IPS-20b (cell line): Measurements from ENCODE around the gene SUMF1.

Experiments used
- H3K27ac ChIP-seq: one replicate; pipeline ENCODE4 v1.5.1; 2013; ENCODE audit warnings: low read length
- H3K27me3 ChIP-seq: 2 replicates; pipeline ENCODE4 v1.6.1; 2013; ENCODE audit warnings: mild to moderate bottlenecking, low read length, inconsistent platforms; ENCODE audit not compliant: insufficient read depth
- H3K36me3 ChIP-seq: 2 replicates; pipeline ENCODE4 v1.6.1; 2013; ENCODE audit warnings: low read depth, mild to moderate bottlenecking, inconsistent platforms, low read length, moderate library complexity; ENCODE audit not compliant: insufficient read depth
- H3K4me1 ChIP-seq: 2 replicates; pipeline ENCODE4 v1.6.1; 2013; ENCODE audit warnings: mild to moderate bottlenecking, control low read depth, inconsistent platforms, low read length, moderate library complexity; ENCODE audit not compliant: insufficient read depth
- H3K4me3 ChIP-seq: 2 replicates; pipeline ENCODE4 v1.5.1; 2013; ENCODE audit warnings: mild to moderate bottlenecking, low read length, inconsistent platforms
- H3K9ac ChIP-seq: 2 replicates; pipeline ENCODE4 v1.6.1; 2013; ENCODE audit warnings: low read depth, mild to moderate bottlenecking, inconsistent platforms, low read length, moderate library complexity
- H3K9me3 ChIP-seq: 2 replicates; pipeline ENCODE4 v1.6.1; 2013; ENCODE audit warnings: mild to moderate bottlenecking, low read depth, low read length, inconsistent platforms; ENCODE audit not compliant: insufficient read depth

Gene SUMF1

DNA sequence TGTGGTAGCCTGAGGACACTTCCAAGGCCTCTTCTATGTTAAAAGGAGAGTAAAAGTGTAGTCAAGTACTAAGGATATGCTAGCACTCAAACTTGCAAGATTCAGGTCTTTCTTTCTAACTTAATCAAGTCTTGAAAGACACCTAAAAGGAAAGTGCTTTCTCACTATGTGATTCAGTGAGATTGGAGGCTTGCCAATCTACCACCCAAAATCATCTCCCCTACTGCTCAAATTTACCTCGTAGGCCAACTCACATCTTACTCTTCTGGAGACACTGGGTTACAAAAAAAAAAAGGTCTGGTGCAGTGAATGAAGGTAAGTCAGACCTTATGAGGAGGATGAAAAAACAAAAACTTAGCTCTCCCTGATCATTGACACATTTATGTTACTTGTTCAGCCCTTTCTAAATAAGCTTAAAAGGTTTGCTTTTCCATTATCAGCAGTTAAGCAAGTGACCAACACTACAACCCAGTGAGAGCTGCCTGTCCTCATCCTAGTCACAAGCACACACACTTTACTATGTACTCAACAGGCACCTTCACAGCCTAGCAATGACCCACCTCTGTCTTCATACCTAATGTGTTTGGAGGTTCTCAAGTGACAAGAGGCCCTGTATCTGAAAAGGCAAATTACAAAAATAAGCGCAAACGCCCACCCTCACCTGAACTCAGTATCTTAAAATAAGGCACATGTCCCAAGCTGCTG lies 19.6 kb downstream of the SUMF1 start:
- no peaks in the 10 kb centered on the region for H3K9me3 ChIP-seq
- peak overlapping the region; percentile 3; the same call in 1 of the 2 replicates for H3K9ac ChIP-seq
- no peaks in the 10 kb centered on the region; the same call in 1 of the 2 replicates for H3K36me3 ChIP-seq
- no peak overlapping the region for H3K27ac ChIP-seq
- H3K4me3 ChIP-seq: no peak overlapping the region
- no peaks in the 10 kb centered on the region for H3K27me3 ChIP-seq
- peaks cover 12% of the 10 kb centered on the region for H3K4me1 ChIP-seq

- H3K4me1 ChIP-seq: no peaks in the 10 kb centered on the region
- H3K9ac ChIP-seq: no peak overlapping the region
- no peak overlapping the region for H3K27ac ChIP-seq
- no peaks in the 10 kb centered on the region; the same call in 1 of the 2 replicates for H3K36me3 ChIP-seq
- no peak overlapping the region for H3K4me3 ChIP-seq
- no peaks in the 10 kb centered on the region for H3K27me3 ChIP-seq
- H3K9me3 ChIP-seq: no peaks in the 10 kb centered on the region
Measured at GRCh38 chr3:4440951-4441350, 26.1 kb downstream of the SUMF1 start.

DNA sequence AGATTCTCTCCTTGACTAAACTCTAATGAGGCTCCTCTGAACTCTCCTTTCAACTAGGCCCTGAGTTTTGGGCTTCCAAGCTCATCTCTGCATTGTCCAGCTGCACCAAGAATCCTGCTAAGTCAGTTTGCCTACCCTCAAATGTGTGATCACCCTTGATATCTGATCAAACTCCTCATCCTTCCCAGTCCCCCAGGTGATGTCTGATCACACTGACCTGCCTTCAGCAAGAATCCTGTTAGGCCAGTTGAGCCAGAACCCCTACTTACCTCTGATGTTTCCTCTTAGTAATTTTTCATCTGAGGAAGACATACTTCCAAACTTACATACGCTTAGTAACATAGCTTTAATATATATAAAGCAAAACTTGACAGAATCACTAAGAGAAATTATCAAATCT lies 28.8 kb downstream of the SUMF1 start:
- no peak overlapping the region for H3K4me3 ChIP-seq
- H3K9me3 ChIP-seq: no peaks in the 10 kb centered on the region
- H3K27me3 ChIP-seq: no peaks in the 10 kb centered on the region
- peaks cover 4% of the 10 kb centered on the region; the same call in 1 of the 2 replicates for H3K36me3 ChIP-seq
- H3K27ac ChIP-seq: no peak overlapping the region
- H3K9ac ChIP-seq: no peak overlapping the region
- H3K4me1 ChIP-seq: no peaks in the 10 kb centered on the region

- peaks cover 10% of the 10 kb centered on the region for H3K4me1 ChIP-seq
- H3K4me3 ChIP-seq: no peak overlapping the region
- H3K9ac ChIP-seq: no peak overlapping the region
- H3K27me3 ChIP-seq: no peaks in the 10 kb centered on the region
- H3K27ac ChIP-seq: no peak overlapping the region
- H3K36me3 ChIP-seq: peaks cover 4% of the 10 kb centered on the region; the same call in 1 of the 2 replicates
- 0 out of 2 replicates have a peak, but pooled peaks cover 8% of the 10 kb centered on the region for H3K9me3 ChIP-seq
Measured at GRCh38 chr3:4432259-4432658, 34.8 kb downstream of the SUMF1 start.

- Histone ChIP-seq H3K4me1 (peaks cover 13% of the 10 kb centered on the region), H3K27me3 (no peaks in the 10 kb centered on the region), H3K9ac (no peak overlapping the region), H3K9me3 (0 out of 2 replicates have a peak, but pooled peaks cover 8% of the 10 kb centered on the region), H3K27ac (no peak overlapping the region), H3K36me3 (peaks cover 4% of the 10 kb centered on the region; the same call in 1 of the 2 replicates), H3K4me3 (no peak overlapping the region)
Measured at GRCh38 chr3:4429648-4430350, 37.3 kb downstream of the SUMF1 start.

- H3K4me3 ChIP-seq: no peak overlapping the region
- no peaks in the 10 kb centered on the region for H3K27me3 ChIP-seq
- H3K4me1 ChIP-seq: peaks cover 8% of the 10 kb centered on the region
- H3K9ac ChIP-seq: no peak overlapping the region
- H3K9me3 ChIP-seq: 0 out of 2 replicates have a peak, but pooled peaks cover 8% of the 10 kb centered on the region
- H3K27ac ChIP-seq: no peak overlapping the region
- H3K36me3 ChIP-seq: no peaks in the 10 kb centered on the region
Measured at GRCh38 chr3:4426782-4427344, 40.2 kb downstream of the SUMF1 start.

DNA sequence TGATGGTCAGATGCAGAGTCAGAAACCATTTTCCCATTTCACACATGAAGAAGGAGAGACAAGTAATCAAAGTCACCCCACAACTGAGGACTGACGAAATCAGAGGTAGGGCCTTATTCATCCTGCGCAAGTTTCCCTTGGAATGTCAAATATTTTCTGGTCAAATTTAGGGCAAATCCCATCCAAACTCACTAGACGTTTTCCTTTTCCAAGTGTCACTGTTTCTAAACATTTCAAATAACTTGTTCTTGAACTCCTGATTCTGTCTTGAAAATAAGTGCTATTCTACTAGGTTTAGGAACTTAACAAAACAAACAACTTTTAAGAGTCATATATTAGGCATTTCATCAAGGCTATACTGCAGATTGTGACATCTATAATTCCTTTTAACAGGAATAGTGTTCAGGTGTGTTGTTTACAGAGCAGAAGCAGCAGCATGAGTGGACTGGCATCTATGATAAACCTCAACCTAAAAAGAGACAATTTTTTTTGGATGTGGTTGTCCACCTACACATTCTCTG lies 40.7 kb downstream of the SUMF1 start:
- Histone ChIP-seq H3K9me3 (0 out of 2 replicates have a peak, but pooled peaks cover 3% of the 10 kb centered on the region), H3K4me3 (no peak overlapping the region), H3K27me3 (no peaks in the 10 kb centered on the region)

GRCh38 chr3:4425707-4426106 lies 41.4 kb downstream of the SUMF1 start:
- Histone ChIP-seq H3K4me1 (peaks cover 8% of the 10 kb centered on the region), H3K9ac (no peak overlapping the region), H3K27me3 (no peaks in the 10 kb centered on the region), H3K9me3 (no peaks in the 10 kb centered on the region), H3K27ac (peak overlapping the region; percentile 24), H3K36me3 (no peaks in the 10 kb centered on the region), H3K4me3 (no peak overlapping the region)

More for the DNA sequence above, 40.7 kb downstream of the SUMF1 start:
- Histone ChIP-seq H3K4me1 (peaks cover 8% of the 10 kb centered on the region), H3K27ac (peak overlapping the region; percentile 24), H3K36me3 (no peaks in the 10 kb centered on the region), H3K9ac (no peak overlapping the region)

- Histone ChIP-seq H3K9ac (no peak overlapping the region), H3K27me3 (no peaks in the 10 kb centered on the region), H3K4me3 (no peak overlapping the region), H3K36me3 (no peaks in the 10 kb centered on the region), H3K4me1 (peaks cover 8% of the 10 kb centered on the region), H3K27ac (no peak overlapping the region), H3K9me3 (no peaks in the 10 kb centered on the region)
Measured at GRCh38 chr3:4425055-4425454, 42.0 kb downstream of the SUMF1 start.

DNA sequence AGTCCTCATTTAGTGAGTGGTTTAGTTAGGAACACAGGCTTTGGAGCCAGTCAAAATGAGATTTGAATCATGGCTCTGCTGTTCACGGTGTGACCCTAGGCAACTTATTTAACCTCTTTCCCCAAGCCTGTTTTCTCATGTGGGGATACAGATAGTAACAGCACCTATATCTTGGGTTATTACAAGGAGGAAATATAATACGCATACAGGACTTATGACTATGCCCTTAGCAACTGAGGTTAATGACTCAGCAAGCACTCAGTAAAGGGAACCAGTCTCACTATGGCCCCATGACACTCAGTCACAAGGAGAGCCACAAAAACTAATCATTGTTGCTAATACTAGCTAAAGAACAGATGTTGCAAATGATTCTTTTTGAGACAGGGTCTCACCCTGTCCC lies 45.9 kb downstream of the SUMF1 start:
- no peaks in the 10 kb centered on the region for H3K4me1 ChIP-seq
- H3K9ac ChIP-seq: no peak overlapping the region
- no peak overlapping the region for H3K4me3 ChIP-seq
- H3K27ac ChIP-seq: no peak overlapping the region
- no peaks in the 10 kb centered on the region for H3K27me3 ChIP-seq
- no peaks in the 10 kb centered on the region for H3K9me3 ChIP-seq
- H3K36me3 ChIP-seq: peaks cover 17% of the 10 kb centered on the region; the same call in 1 of the 2 replicates

DNA sequence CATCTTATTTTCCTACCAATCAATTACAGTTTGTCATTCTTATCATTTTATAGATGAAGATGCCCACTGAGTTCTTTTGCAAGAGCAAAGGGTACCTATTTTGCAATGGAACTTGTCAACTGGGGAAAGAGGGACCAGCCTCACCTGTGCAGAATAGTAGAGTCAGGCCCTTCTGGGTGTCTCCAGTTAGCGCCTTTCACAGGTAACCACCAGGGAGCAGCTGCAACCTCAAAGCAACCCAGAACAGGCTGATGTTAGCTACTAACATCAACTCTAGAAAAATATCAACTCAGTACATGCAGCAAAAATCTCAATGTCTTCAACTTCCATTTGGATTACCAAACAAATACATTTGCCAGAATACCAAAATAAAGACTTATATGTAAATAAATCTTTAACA lies 47.1 kb downstream of the SUMF1 start:
- Histone ChIP-seq H3K9me3 (no peaks in the 10 kb centered on the region), H3K27me3 (no peaks in the 10 kb centered on the region), H3K4me3 (no peak overlapping the region), H3K36me3 (peaks cover 21% of the 10 kb centered on the region; the same call in 1 of the 2 replicates), H3K9ac (no peak overlapping the region), H3K27ac (no peak overlapping the region), H3K4me1 (no peaks in the 10 kb centered on the region)
